GM12873 (cell line): ENCODE data around the gene POLR2E.

Source experiments
- TF ChIP-seq, protein P1 (sequence below): IDR thresholded peaks from 2 replicates; pipeline ENCODE4 v1.5.1; 2012; ENCODE audit warnings: low read depth, mild to moderate bottlenecking, moderate library complexity, low read length, control low read depth; ENCODE audit not compliant: insufficient read depth; ENCODE audit errors: missing control alignments

The POLR2E gene

DNA sequence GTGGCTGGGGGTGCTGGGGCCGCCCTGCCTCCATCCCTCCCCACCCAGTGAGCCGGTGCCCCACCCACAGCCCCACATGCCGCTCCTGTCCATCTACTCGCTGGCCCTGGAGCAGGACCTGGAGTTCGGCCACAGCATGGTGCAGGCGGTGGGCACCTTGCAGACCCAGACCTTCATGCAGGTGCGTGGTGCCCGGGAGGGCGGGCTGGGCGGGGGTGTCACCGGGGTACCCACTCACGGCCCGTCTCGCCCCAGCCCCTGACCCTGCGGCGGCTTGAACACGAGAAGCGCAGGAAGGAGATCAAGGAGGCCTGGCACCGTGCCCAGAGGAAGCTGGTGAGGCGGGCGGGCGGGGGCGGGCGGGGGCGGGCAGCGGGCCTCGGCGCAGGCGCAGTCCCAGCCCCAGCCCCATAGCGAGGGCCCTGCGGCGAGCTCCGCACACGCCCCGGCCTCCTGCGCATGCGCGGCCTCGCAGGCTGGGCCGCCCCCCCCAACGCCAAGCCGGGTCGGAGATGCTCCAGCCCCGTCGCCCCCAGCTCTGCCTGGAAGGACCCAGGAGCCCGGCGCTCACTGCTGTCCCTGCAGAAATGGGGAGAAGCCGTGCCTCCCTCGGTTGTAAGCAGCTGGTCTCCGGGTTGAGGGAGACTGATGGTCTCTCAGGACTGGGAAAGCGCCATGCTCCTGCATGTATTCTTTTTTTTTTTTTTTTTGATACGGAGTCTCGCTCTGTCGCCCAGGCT lies 20.5 kb downstream of the POLR2E start:
- TF ChIP-seq, protein P1, sequence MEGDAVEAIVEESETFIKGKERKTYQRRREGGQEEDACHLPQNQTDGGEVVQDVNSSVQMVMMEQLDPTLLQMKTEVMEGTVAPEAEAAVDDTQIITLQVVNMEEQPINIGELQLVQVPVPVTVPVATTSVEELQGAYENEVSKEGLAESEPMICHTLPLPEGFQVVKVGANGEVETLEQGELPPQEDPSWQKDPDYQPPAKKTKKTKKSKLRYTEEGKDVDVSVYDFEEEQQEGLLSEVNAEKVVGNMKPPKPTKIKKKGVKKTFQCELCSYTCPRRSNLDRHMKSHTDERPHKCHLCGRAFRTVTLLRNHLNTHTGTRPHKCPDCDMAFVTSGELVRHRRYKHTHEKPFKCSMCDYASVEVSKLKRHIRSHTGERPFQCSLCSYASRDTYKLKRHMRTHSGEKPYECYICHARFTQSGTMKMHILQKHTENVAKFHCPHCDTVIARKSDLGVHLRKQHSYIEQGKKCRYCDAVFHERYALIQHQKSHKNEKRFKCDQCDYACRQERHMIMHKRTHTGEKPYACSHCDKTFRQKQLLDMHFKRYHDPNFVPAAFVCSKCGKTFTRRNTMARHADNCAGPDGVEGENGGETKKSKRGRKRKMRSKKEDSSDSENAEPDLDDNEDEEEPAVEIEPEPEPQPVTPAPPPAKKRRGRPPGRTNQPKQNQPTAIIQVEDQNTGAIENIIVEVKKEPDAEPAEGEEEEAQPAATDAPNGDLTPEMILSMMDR, result no peak

DNA sequence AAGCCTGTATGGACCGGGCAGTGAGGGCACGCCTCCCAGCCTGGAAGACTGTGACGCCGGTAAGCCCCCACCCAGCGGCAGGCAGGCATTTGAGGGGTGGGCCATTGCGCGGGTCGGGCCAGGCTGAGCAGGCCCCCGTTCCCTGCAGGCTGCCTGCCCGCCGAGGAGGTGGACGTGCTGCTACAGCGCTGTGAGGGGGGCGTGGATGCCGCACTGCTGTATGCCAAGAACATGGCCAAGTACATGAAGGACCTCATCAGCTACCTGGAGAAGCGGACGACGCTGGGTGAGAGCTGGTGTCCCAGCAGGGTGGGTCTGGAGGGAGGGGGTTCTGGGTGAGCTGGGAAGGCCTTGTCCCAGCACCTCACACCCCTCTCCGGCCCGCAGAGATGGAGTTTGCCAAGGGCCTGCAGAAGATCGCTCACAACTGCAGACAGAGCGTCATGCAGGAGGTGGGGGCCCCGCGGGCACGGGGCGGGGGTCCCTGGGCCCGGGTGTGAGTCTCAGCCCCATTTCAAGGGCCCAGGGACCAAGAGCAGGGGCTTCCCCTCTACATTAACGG lies 21.1 kb downstream of the POLR2E start:
- TF ChIP-seq, protein P1, result no peak

DNA sequence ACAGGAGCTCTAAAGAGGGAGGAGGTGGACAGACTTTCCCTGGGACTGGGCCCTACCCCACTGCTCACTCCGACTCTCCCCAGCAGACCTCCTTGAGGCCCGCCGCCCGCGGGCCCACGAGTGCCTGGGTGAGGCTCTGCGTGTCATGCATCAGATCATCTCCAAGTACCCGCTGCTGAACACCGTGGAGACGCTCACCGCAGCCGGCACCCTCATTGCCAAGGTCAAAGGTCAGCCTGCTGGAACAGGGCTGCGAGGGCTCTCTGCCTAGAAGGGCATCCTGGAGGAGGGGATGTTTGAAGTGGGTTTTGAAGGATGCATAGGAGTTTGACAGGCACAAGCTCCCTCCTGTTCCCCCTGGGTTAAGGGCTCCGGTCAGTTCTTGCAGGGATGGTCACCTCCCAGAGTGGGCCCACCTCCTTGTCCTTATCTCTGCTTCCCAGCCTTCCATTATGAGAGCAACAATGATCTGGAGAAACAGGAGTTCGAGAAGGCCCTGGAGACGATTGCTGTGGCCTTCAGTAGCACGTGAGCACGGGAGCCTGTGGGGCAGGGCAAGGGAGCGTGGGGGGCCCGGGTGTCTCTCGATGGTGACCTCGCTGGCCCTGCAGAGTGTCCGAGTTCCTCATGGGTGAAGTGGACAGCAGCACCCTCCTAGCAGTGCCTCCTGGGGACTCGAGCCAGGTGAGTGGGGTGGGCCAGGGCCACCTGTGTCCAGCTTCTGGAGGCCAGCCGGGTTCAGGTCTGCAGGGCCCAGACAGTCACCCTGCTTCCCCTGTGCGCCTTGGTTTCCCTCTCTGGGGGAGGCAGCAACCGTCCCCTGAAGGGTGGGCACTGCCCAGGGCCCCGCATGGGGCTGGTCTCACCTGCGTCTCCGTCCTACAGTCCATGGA lies 21.9 kb downstream of the POLR2E start:
- TF ChIP-seq, protein P1, result no peak

DNA sequence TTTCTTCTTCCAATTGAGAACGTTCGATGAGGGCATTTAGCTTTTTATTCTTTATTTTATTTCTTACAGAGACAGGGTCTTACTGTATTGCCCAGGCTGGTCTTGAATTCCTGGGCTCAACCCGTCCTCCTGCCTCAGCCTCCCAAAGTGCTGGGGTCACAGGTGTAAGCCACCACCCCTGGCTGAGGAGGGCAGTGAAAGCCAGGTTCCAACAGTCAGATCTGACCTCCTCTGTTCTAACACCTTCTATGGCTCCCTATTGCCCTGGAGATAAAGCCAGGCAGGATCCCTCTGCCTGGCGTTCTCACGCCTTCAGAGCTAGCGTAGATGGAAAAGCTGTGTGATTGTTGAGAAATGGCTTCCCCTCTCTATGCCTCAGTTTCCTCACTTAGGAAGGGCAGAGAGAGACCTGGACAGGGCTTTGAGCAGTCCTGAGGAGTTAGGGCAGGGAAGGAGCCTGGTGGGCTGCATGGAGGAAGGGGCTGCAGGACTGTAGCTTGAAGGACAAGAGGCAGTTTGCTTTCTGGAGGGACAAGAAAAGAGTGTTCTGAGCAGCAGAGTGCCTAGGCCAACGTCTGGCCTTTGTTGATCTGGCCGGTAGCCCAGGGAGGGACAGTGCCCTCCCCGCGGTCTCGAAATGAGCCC lies 22.7 kb downstream of the POLR2E start:
- TF ChIP-seq, protein P1, result no peak

DNA sequence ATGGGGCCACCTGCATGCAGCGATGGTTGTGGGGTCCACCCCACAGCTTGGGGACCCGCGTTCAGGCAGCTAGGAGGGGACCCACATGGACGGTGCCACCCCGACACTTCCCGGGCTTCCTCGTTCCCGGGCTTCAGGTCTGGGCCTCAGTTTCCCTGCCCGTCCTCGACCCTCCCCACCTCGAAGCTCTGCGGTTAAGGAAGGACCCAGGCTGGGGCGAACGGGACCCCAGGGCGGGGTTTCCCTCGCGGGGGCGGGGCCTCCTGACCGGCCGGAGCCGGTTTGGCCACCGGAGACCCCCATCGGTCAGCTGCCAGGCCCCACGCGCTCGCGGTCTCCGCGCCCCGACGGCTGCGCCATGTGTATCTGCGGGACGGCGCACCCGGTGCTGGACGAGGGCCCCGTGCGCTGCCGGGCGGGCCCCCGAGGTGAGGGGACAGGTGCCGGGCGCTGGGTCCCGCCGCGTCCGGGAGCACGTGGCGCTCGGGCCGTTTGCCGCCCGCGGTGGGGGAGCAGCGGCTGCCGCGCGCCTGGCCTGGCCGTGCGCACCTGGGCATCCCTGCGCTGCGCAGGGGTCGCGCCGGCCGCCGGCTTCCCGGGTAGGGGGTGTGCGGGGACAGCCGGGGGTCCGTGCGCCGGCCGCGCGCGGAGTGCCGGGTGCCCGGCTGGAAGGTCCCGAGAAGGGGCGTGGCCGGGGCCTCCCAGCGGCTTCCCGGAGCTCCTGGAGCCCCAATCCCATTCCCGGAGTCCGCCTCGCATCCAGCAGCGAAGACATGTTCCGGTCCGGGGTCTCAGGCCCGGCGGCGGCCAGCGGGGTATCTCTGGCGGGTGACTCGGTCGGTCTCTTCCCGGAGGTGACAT lies 24.0 kb downstream of the POLR2E start:
- TF ChIP-seq, protein P1, result no peak

DNA sequence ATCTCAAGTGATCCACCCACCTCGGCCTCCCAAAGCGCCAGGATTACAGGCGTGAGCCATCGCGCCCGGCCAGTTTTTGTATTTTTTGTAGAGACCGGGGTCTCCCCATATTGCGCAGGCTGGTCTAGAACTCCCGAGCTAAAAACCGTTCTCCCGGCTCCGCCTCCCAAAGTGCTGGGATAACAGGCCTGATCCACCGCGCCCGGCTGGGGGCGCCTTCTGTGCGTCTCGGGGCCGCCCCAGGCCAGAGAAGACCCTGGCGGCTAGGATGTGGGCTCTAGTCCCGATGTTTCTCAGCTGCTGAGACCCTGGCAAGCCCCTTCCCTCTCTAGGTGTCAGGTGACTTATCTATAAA lies 24.6 kb downstream of the POLR2E start:
- TF ChIP-seq, protein P1, result no peak
